ENCODE results near the gene VPS13D. TPM values are rescaled to one million over a fixed set of nuclear protein-coding genes. Genes with fewer than 3 reads are reported as not detected.

VPS13D gene, protein sequence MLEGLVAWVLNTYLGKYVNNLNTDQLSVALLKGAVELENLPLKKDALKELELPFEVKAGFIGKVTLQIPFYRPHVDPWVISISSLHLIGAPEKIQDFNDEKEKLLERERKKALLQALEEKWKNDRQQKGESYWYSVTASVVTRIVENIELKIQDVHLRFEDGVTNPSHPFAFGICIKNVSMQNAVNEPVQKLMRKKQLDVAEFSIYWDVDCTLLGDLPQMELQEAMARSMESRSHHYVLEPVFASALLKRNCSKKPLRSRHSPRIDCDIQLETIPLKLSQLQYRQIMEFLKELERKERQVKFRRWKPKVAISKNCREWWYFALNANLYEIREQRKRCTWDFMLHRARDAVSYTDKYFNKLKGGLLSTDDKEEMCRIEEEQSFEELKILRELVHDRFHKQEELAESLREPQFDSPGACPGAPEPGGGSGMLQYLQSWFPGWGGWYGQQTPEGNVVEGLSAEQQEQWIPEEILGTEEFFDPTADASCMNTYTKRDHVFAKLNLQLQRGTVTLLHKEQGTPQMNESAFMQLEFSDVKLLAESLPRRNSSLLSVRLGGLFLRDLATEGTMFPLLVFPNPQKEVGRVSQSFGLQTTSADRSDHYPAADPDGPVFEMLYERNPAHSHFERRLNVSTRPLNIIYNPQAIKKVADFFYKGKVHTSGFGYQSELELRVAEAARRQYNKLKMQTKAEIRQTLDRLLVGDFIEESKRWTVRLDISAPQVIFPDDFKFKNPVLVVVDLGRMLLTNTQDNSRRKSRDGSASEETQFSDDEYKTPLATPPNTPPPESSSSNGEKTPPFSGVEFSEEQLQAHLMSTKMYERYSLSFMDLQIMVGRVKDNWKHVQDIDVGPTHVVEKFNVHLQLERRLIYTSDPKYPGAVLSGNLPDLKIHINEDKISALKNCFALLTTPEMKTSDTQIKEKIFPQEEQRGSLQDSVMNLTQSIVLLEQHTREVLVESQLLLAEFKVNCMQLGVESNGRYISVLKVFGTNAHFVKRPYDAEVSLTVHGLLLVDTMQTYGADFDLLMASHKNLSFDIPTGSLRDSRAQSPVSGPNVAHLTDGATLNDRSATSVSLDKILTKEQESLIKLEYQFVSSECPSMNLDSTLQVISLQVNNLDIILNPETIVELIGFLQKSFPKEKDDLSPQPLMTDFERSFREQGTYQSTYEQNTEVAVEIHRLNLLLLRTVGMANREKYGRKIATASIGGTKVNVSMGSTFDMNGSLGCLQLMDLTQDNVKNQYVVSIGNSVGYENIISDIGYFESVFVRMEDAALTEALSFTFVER (N-terminal part only)
- 10 to 100 TPM; 23.7 to 27.8 (median 25.3) TPM for polyA plus RNA-seq (ENCODE audit: insufficient read depth in 1 of 5, insufficient read length in 5 of 5, low replicate concordance in 1 of 5)
- long read RNA-seq, donor 1 = 0 reads
- long read RNA-seq, donor 2 = 0 reads
- long read RNA-seq, donor 3, partial matches to known transcripts = 18 of 36 reads
- long read RNA-seq, donor 3, other reads (novel, unspliced or antisense) = 18 of 36 reads
- long read RNA-seq, donor 4 = 0 reads
- long read RNA-seq, donor 5, partial matches to known transcripts = 0 of 1 reads
- long read RNA-seq, donor 5, other reads (novel, unspliced or antisense) = 0 of 1 reads
- long read RNA-seq, donor 6, partial matches to known transcripts = 0 of 1 reads
- long read RNA-seq, donor 6, other reads (novel, unspliced or antisense) = 0 of 1 reads
- long read RNA-seq, donor 7, partial matches to known transcripts = 10 of 11 reads
- long read RNA-seq, donor 7, other reads (novel, unspliced or antisense) = 0 of 11 reads
- long read RNA-seq, donor 8 = 0 reads

DNA sequence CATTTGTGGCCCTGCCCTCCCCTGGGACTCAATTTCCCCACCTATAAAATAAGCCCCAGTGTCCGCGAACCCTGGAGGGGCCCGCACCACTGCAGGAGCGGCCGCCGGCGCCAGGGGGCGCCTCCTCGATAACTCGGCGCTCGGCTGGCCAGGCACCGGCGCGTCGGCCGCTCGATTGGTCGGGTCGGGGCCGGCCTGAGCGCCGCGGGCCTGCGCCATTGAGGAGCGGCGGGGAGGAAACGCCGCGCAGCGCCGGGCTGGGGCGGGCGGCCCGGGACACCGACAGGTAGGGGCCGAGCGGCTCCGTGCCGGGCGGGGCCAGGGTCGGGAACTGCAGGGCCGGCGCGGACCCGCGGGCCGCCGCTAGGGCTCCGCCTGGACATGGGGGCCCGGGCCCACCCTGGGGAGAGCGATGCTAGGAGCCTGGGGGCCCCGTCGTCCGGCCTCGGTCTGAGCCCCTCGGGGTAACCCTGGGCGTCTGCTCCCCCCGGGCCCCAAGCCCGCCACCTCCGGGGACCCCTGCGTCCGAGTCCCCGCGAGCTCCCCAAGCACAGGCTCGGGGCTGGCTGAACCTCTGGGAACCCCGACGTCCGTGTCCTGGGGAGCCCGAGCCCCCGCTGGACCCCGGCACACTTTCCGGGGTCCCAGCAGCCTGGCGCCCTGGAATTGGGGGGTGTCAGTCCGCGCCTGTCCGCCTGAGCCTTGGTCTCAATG is at the start of gene VPS13D:
Gene VPS13D, plus strand, starts transcription at position 196 of the 714 bp plus-strand sequence. CDS start 4,237 bp downstream, outside the sequence.
- peak; percentile 60 to 71 for DNase-seq

DNA sequence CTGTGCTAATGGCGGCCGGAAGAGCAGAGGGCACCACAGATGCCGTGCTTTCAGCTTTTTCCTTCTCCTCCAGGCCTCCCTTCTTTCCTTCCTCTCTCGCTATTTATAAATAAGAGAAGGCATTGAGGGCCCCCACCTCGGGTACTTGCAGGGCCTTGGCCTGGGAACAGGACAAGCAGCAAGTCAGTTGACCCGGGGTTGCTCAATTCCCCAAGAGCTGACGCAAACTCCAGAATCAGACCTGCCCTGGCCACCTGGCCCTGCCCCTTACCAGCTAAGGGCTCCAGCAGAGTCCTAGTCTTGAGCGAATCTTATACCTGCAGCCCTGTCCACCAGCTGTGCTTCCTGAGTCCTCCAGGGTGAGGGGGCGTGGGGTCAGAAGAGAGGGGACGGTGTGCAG is 49.5 kb upstream of the VPS13D start:
- no peak for DNase-seq

DNA sequence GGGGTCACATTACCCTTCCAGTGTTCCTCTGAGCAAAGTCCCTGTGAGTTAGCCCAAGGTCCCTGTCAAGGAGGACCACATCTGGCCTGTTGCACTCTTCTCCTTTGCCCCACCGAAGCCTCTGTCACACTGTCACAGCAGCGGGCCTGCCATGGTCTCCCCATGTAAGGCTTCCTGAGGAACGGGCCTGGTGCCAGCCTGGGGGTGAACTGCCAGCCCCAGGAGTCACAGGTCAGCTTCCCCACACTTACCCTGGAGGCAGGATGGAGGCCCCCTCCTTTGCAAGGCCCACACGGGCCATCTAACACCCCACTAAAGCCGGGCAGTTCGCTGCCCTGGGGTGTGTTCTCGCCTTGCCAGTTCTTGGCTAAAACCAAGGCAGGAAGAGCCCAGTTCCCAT is 48.9 kb upstream of the VPS13D start:
- DNase-seq = no peak

DNA sequence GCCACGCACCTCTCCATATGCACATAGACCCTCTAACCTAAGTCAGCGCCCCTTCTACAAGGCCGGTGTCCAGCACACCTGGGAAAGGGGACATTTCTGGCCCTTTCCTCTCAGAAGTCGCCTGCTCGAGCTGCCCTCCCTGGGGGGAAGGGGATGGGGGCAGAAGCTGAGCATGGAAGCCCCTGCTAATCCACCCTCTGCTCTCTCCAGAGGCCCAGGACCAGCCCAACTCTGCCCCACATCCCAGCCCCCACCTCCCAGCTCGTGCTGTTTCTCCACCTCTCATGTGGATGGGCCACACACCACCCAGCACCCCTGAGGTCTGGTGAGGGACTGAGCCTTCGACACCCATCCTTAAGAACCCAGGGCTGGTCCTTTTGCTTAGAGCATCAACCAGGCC is 48.3 kb upstream of the VPS13D start:
- DNase-seq = no peak

DNA sequence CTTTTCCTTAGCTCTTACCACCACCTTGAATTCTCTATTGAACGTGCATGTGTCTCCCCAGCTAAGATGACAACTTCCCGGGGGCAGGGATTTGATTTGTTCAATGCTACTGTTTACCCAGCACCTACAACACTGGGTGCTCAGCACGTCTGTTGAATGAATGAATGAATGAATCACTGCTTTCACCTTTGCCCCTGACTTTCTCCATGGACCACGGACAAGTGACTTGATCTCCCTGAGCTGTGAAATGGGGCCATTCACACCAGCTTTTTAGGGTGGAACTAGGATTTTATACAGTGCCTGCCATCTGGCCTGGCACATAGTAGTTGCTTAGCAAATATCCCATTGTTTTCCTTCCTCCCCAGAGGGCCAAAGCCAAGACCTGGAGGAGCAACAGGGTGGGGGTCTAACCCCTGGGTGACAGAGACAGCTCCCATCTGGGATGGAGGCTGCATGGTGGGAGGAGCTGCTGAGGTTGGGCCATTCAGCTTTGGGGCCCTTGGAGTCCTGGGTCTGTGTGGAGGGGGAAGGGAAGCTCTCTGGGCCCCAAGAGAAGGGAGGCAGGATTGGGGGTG is 47.3 kb upstream of the VPS13D start:
- DNase-seq = no peak

DNA sequence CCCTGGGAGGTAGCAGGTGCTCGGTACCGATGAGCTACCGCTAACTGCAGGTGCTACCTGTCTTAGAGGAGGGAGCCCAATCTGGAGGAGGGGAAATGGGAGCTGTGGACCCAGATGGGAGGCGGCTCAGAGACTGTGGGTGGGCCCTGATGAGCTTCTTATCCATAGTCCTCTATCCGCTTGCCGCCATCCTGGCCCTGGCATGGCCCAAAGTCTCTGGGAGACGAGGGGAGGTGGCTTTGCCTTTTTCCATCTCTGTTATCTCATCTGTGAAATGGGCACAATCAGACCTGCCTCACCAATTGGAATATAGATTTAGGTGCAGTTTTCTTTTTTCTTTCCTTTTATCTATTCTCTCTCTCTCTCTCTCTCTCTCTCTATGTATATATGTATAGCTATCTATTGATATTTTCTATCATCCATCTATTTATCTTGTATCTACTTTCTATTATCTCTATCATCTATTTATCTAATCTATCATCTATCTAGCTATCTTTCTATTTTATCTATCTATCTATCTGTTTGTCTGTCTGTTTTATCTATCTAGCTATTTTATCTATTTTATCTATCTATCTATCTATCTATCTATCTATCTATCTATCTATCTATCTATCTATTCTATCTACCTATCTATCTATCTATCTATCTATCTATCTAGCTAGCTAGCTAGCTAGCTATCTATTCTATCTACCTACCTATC is 46.6 kb upstream of the VPS13D start:
- DNase-seq = no peak

DNA sequence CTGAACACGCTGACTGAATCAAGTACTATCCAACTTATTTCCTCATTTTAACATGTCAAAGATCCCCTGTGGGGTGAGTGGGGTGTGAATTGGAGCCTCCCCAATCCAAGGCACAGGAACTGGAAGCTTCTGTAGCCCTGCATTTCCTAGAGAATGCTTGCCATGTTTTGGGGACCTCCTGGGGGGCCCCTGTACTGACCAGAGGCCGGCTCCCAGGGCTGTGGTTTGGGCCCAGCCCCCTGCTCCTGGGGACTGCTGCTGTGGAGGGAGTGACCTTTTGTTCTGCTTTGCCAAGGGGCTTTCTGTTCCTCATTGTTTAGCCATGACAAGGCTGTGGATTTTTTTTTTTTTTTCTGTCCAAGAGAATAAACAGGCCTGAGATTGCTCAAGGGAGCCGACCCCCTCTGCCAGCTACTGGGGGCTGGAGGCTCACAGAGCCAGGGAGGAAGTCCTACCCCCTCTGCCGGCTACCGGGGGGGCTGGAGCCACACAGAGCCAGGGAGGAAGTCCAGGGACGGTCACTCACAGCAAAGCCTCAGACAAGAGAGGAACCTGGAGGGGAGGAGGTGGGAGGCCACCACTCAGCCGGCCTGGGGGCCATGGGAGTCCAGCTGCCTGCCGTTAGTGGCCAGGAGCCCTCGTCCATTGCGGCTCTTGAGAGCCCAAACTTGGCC is 45.7 kb upstream of the VPS13D start:
- peak; percentile 89 to 90 for DNase-seq

DNA sequence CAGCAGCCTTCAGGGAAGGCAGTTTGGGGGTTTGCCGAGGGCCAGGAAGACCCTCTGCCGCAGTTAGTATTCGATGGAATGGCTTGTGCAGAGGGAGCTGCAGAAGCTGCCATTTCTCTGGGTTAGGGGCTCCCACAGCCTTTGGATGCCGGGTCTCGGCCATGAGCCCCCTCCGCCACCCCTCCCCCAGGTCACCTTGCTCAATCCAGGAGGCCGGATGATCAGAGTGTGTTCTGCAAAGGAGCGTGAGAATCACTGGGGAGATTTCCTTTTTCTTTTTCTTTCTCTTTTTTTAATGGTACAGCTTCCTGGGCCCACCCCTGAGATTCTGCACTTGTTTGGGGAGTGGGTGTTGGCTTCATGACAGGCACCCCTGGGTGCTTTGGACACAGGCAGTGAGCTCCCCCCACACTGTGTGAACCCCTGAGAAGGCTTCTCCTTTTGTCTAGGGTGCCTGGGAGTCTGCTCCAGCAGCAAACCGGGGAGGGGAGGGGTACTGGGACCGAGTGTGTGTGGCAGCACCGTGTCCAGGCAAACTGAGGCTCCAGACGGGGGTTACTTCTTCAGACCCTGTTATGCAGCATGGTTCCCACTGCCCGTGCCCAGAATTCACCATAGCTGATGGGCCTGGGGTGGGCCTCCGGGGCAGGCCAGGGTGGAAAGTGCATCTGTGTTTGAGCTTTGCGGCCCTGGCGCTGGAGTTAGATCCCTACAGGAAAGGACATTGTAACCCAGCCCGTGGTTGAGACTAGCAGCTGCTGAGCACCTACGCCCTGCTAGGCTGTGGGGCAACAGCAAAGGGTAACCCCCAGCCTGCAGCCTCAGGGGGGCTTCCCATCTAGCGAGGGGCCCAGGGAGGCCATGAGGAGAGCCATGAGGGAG is 44.6 kb upstream of the VPS13D start:
- no peak for DNase-seq

DNA sequence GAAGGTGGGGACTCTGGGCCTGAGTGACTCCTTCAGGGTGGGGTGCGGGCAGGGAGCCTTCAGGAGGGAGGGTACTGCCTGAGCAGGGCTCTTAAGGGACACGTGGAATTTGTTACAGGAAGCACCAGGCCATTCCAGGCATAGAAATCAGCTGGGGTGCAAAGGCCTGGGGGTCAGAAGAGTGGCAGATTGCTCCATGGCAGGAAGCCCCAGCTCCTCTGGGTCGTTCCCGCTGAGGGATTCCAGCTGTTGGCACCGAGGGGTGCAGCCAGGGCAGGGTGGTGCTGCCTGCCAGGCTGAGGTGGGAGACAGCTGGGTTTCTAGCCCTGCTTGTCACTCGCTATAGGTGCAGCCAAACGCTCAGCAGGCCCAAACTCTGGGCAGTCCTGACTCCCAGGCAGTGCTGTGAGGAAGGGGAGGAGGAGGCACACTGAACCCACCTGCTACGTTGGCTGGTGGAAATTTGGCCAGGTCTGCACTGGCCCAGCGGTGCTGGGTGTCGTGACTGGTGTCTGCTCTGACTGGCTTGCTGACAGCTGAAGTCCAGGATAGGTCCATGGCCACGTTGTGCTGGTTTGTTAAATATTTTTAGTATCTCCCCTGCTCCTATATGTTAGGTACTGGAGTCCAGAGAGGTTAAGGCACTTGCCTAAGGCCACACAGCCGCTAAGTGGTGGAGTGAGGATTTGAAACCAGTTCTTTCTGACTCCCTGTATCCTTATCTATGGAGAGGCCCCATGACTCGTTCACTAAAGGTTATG is 43.7 kb upstream of the VPS13D start:
- no peak for DNase-seq

DNA sequence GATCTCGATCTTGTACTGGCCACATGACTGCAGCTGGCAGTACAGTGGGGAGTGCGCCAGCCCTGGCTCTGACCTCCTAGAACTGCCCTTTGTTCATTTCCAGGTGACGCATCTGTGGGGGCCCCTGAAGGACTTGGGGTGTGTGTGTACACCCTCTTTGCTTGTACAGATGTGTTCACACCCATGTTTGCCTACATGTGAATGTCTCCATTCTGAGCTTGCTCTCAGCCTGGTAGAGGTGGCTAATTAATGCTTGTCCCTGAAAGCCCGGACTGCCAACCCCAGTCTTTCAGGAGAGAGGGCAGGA is 43.2 kb upstream of the VPS13D start:
- DNase-seq = no peak

DNA sequence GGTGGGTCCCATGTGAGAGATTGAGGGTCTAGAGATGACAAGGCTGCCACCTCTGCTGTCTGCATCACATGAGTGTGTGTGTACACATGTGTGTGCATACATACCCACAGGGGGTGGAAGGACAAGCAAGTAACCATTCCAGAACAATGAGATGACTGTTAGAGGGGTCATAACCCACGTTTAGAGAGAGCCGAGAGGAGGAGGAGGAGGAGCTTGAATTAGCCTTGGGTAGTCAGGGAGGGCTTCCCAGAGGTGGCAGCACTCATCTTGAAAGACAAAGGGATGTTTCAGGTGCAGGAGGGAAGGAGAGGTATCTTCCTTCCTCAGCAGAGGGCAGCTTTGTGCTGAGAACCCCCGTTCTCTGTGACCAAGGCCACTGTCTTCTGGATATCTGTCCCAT is 41.7 kb upstream of the VPS13D start:
- no peak for DNase-seq

DNA sequence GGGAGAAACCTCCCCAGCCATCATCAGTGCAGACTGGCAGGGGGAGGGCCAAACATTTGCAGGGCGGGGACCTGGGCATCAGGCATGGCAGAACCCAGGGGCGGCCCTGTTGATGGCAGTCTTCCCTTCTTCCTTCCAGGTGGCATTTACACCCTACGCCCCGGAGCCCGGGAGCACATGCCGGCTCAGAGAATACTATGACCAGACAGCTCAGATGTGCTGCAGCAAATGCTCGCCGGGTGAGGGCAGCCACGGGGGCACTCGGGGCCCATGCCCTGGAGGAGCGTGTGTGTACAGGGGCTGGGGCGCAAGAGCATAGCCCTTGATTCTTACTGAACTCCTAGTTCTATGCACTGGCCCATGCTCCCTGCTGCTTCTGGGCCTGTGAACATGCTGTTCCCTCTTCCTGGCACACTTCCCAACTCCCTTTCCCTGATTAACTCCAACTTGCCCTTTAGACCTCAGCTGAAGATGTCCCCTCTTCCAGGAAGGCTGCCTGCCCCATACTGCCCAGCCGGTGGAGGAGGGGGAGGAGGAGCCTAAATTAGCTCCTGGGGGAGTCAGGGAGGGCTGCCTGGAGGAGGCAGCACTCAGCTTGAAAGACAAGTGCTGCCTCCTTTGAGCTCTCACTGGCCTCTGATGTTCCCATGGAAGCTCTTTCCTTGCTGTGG is 41.0 kb upstream of the VPS13D start:
- no peak for DNase-seq

DNA sequence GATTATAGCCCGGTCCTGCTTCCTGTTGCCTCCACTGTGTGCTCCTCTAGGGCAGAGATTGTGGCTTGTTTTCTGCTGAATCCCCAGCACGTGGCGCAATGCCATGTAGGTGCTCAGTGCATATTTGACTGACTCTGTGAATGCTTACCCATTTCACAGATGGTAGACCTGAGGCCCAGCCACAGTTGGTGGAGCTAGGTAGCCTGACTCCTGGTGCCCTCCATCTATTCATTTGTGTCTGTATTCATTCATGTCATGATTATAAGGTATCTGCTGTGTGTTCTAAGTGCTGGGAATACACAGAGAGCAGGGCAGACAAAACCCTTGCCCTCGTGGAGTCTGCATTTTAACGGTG is 40.5 kb upstream of the VPS13D start:
- DNase-seq = no peak

DNA sequence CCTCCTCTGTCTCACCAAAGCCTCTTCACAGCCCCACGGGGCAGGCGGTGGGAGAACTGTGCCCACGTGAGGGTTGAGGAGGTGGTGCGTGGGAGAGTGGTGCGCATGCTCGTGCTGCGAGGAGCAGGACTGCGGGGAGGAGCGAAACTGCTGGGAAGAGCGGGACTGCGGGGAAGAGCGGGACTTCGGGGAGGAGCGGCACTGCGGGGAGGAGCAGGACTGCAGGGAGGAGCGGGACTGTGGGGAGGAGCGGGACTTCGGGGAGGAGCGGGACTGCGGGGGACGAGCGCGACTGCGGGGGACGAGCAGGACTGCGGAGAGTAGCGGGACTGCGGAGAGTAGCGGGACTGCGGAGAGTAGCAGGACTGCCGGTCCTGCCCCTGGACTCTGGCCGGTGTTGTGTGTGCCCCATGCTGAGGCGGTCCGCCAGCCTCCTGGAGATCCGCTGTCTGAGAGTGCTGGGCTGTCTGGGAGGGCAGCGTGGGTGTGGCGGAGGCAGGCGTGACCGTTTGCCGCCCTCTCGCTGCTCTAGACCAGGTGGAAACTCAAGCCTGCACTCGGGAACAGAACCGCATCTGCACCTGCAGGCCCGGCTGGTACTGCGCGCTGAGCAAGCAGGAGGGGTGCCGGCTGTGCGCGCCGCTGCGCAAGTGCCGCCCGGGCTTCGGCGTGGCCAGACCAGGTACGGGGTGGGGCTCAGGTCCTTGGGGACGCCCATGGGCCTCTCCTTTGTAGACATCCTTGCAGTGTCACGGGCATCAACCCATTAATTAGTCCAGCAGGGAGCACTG is 38.4 kb upstream of the VPS13D start:
- no peak for DNase-seq

DNA sequence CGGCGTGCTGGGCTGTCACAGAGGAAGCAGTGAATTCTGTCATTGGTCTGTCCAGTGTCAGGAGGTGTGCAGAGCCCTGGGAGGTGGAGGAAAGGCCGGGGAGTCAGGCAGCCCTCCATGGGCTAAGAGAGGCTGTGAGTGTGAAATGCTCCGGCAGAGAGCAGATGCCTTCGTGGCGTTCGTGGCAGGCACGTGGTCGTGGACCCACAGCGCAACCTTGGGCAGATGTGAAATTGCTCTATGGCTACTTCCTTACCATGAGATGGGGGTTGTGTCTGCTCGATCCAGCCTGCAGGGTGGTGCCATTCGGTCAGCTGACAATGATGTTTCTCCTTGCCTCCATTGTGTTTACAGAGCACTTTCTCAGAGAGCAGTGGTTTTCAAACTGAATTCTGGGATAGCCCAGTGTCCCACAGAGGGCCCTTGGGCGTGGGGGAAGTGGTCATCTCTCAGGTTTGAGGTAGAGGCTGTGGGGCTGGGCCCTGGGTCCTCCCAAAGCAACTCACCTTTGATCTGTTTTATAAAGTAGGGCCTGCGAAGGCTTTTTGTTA is 35.1 kb upstream of the VPS13D start:
- DNase-seq = no peak

All from right lung (tissue), 10 donors.